NCI-H2196 treated with DMSO at 0.1 percent for 48 hours (cell line): Measurements from ENCODE around the gene ZNF783.
"Not testable (repeated sequence)": the region's sequence is repeated elsewhere in the genome, so short reads cannot be mapped to it uniquely, and the experiment has no call there.

ENCODE experiments used
- DNase-seq: peaks from one replicate; lab custom pipeline; 2025; ENCODE audit not compliant: unreplicated experiment; lab: John Stamatoyannopoulos, UW

ZNF783 gene

GRCh38 chr7:149325248-149325647 is 63.3 kb downstream of the ZNF783 start:
- no peak for DNase-seq

DNA sequence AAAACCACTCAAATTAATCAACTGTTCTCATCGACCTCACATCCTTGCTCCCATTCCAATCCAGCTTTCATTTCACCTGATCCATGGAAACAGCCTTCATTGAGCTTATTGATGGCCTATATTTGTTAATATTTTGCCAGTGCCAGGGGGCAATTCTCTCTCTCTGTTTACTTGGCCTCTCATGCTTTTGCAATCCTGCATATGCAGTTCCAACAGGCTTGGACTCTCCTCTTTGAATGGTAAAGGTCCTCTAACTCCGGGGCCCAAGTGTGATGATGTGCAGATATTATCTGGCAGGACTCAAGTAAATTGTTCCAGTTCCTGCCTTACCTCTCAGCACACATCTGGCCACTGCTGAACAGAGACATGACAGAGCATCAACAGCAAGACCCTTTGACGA is 67.3 kb downstream of the ZNF783 start:
- DNase-seq = no peak

DNA sequence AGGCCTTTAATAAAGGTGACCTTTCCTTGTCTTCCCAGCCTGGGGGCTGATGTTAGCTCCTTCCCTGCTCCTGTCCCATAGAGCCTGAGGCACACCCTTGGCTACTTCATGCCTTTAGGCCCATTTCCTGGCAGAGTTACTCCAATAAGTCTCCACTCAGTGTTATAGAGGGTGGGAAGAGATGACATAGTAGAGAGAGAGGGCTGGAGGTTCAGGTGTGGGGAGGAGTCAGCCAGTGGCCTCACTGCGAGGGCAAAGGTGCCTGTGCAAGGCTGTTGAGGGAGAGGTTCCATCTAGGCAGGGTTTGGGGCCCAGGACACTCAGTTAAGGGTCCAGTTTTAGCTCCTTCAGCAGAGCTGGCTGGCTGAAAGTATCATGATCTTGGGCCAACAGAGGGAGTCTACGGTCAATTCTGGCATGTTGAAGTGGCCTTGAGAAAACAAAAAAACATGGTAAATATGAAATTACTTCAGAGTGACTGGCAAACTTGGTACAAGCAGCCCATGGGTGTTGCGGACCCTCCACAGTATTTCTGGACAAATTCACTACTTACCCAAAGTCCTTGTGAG is 67.9 kb downstream of the ZNF783 start:
- no peak for DNase-seq

DNA sequence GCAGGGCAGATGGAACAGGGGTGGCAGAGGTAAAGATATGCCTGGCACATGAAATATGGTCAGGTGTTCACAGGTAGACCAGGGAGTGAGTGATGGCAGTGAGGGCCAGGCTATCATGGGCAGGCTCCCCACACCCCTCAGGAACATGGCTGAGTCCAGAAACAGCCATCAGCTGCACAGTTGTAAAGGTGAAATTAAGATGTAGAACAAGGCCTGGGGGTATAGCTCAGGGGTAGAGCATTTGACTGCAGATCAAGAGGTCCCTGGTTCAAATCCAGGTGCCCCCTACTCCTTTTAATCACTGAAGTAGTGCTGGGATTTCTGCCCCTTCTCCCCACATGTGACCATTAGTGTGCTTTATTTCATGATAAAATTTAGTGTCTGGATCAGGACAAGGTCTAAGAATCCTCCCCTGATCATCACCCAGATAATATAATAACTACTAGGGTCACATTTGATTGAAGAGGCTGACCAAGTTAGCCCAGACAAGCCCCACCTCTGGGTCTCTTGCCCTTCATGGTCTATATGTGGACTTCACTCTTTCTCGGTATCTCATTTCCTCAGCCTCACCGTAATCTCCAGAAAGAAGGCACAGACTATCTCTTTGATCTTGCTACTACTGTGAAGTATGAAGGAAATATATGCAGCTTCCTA is 69.0 kb downstream of the ZNF783 start:
- no peak for DNase-seq

GRCh38 chr7:149332602-149333320 is 70.8 kb downstream of the ZNF783 start:
- DNase-seq = not testable (repeated sequence)

GRCh38 chr7:149333321-149333717 is 71.3 kb downstream of the ZNF783 start:
- DNase-seq = no peak

GRCh38 chr7:149334219-149334618 is 72.2 kb downstream of the ZNF783 start:
- no peak for DNase-seq
